Heart left ventricle (tissue), 16 donors: Measurements from ENCODE around the gene CHRDL2. TPM values are rescaled to one million over a fixed set of nuclear protein-coding genes. Genes with fewer than 3 reads are reported as not detected.
"Not testable (repeated sequence)": the region's sequence is repeated elsewhere in the genome, so short reads cannot be mapped to it uniquely, and the experiment has no call there.

Experiments
- ATAC-seq, 4 donors: fragments of 200-7000 bp; cut with Tn5 transposase; one replicate each; pipeline ENCODE4 v1.9.1; 2020 to 2022; ENCODE audit warnings: moderate library complexity in 4 of 4, mild to moderate bottlenecking in 3 of 4, moderate number of reproducible peaks in 1 of 4
- DNase-seq, 5 donors: peaks; one replicate each; pipeline ENCODE4 v3.0.0-alpha.2; 2020
- H3K27ac ChIP-seq, 12 donors: fragments of 200-600 bp; sonication (generic) in 4 of 12; one replicate each; pipeline versions ENCODE4 v1.5.0 to v1.8.0; 2016 to 2022; ENCODE audit warnings: mild to moderate bottlenecking in 2 of 12
- H3K27me3 ChIP-seq, 9 donors: fragments of 200-600 bp; sonication (generic) in 2 of 9; one replicate each; pipeline versions ENCODE4 v1.5.1 to v1.8.0; 2016 to 2022; ENCODE audit warnings: mild to moderate bottlenecking in 3 of 9
- H3K36me3 ChIP-seq, 9 donors: fragments of 200-600 bp; sonication (generic) in 2 of 9; one replicate each; pipeline versions ENCODE4 v1.5.0 to v1.8.0; 2018 to 2022; ENCODE audit warnings: mild to moderate bottlenecking in 2 of 9
- H3K4me1 ChIP-seq, 12 donors: fragments of 200-600 bp; sonication (generic) in 4 of 12; one replicate each; pipeline versions ENCODE4 v1.5.0 to v1.8.0; 2016 to 2022; ENCODE audit warnings: mild to moderate bottlenecking in 3 of 12
- H3K4me3 ChIP-seq, 12 donors: fragments of 200-600 bp; sonication (generic) in 4 of 12; one replicate each; pipeline versions ENCODE4 v1.5.0 to v1.8.0; 2017 to 2022; ENCODE audit warnings: mild to moderate bottlenecking in 9 of 12, moderate library complexity in 4 of 12
- H3K9me3 ChIP-seq, 12 donors: fragments of 200-600 bp; sonication (generic) in 4 of 12; one replicate each; pipeline versions ENCODE4 v1.5.0 to v1.8.0; 2016 to 2022; ENCODE audit warnings: mild to moderate bottlenecking in 1 of 12
- CTCF ChIP-seq, 12 donors: fragments of 200-600 bp; sonication (generic) in 4 of 12; IDR thresholded peaks; one replicate each; pipeline versions ENCODE4 v1.5.0 to v1.8.0; 2018 to 2022; ENCODE audit warnings: antibody characterized with exemption in 12 of 12, mild to moderate bottlenecking in 5 of 12
- POLR2A ChIP-seq, 2 donors: fragments of 450-650 bp; IDR thresholded peaks; one replicate each; pipeline ENCODE4 v1.6.1; 2017; ENCODE audit warnings: antibody characterized with exemption in 2 of 2, mild to moderate bottlenecking in 2 of 2, moderate library complexity in 2 of 2
- WGBS, 4 donors: extraction: QIAGEN DNeasy Blood & Tissue Kit in 2 of 4; methylation state at CpG; one replicate each; pipeline versions ENCODE4 v1.1.5 to v1.1.7; 2013 to 2018; 5-methylcytosine and 5-hydroxymethylcytosine counted together
- intact Hi-C, 10 donors: fragments of 100-400 bp; cut with DNase I; formaldehyde crosslinking; loops; one replicate each; pipeline versions ENCODE4 v1.11.1 to v1.14.2; 2022
- polyA plus RNA-seq, 2 donors: library from polyadenylated mRNA; stranded (reverse); fragments of 200-250 nt; gene quantifications; one replicate each; pipeline ENCODE4 v1.2.3, GENCODE V29; 2013
- total RNA-seq, 9 donors: library from RNA; depleted of rRNA in 2 of 9; stranded (reverse); fragments of >200 nt in 2 of 9; fragmentation: NEBNext Ultra II Directional in 3 of 9; extraction: Animal tissue kit (Norgen Biotek cat#: 25700) in 3 of 9; gene quantifications; one replicate each; pipeline versions ENCODE4 v1.1.0 to v1.2.4, GENCODE V29; 2016 to 2023
- donor health status: ischemic (EF 13 %, LVEDD 7.1; RV severe dilation, severe dysfunction).
- donor health status: healthy with polysubstance abuse.
- donor health status: DM: no; HTN: yes; CAD: no.
- donor health status: DM: no; HTN: no; CAD: no.
- donor health status: ischemic (EF 25% LVEDD 6.9; RV normal size, moderate dysfunction).
- donor health status: ischemic (EF 25% LVEDD 5.7; RV mildly dilated, moderate dysfunction).
- donor health status: healthy.
- donor health status: DM: yes; HTN: yes; CAD: no.
- donor health status: ischemic (EF 35%, LVEDD 5.7; RV mildly dilated, moderate dysfunction).
- donor health status: nonischemic (EF 11% LVEDD 7.7; RV severe dilation, severe dysfunction).
- donor health status: DM: yes; HTN: yes; CAD: no.
- donor health status: PGD.
- donor health status: ischemic (EF 29% LVEDD 5.4; RV normal size, mild dysfunction).
- donor health status: nonischemic (EF 23%, LVEDD 6.1; RV moderate dilation, normal function).

Gene CHRDL2
- total and polyA plus RNA-seq, 11 donors = 1.5 to 13.4 (median 3.4) TPM

GRCh38 chr11:74756571-74756970, 25.3 kb upstream of the CHRDL2 start:
- Histone ChIP-seq H3K36me3 (no peaks in the 10 kb centered on the region), H3K4me3 (no peak overlapping the region), H3K27me3 (no peaks in the 10 kb centered on the region), H3K27ac (no peak overlapping the region), H3K4me1 (peaks cover 0 to 51% (median 23%) of the 10 kb centered on the region in 12 donors), H3K9me3 (no peaks in the 10 kb centered on the region)
- ATAC-seq (no peak), DNase-seq (no peak)
- TF ChIP-seq POLR2A (IDR thresholded peaks at IDR 0.05) (no peak), CTCF (IDR thresholded peaks at IDR 0.05) (no peak)
- intact Hi-C loops = no loop called here
- 89 to 98% (median 93%) methylated on average over 1 of the region's 1 CpG for WGBS, 4 donors

- intact Hi-C loops = no loop called here
- WGBS, 4 donors = 45 to 61% (median 54%) methylated on average over 1 of the region's 1 CpG
- TF ChIP-seq CTCF (IDR thresholded peaks at IDR 0.05) (no peak), POLR2A (IDR thresholded peaks at IDR 0.05) (no peak)
- Histone ChIP-seq H3K4me3 (no peak overlapping the region), H3K4me1 (peaks cover 2 to 61% (median 23%) of the 10 kb centered on the region in 12 donors), H3K27me3 (no peaks in the 10 kb centered on the region), H3K27ac (peak overlapping the region in 1 of 12 donors; percentile 68), H3K36me3 (no peaks in the 10 kb centered on the region), H3K9me3 (no peaks in the 10 kb centered on the region)
- DNase-seq (no peak), ATAC-seq (peak in 2 of 4 donors; percentile 20 to 51)
Observed at GRCh38 chr11:74755395-74755995, 24.3 kb upstream of the CHRDL2 start.

DNA sequence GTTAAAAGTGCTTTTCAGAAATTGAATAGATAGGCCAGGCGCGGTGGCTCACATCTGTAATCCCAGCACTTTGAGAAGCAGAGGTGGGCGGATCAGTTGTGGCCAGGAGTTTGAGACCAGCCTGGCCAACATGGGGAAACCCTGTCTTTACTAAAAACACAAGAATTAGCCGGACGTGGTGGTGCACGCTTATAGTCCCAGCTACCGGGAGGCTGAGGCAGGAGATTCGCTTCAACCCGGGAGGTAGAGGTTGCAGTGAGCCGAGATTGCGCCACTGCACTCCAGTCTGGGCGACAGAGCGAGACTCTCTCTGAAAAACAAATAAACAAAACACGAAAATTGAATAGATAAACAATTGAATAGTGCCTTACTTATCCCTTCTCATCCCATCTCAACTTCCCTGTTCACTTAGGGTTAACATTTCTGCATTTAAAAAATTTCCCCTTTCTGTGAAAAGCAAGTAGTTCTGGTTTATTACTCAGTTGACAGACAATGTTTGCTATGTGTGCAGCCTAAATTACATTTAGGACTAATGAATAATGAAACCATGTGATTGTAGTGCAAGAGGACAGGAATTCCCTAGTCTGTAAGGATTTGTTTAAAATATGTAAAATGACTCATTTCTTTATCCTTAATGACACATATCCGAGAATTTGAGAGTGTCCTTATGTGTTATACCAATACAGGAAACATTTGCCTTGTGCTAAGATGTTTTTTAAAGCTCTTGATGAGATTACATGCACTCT, 23.5 kb upstream of the CHRDL2 start:
- Histone ChIP-seq H3K4me1 (peaks cover 8 to 69% (median 29%) of the 10 kb centered on the region in 12 donors), H3K4me3 (no peak overlapping the region), H3K36me3 (no peaks in the 10 kb centered on the region), H3K27me3 (no peaks in the 10 kb centered on the region), H3K9me3 (no peaks in the 10 kb centered on the region), H3K27ac (peak overlapping the region in 2 of 12 donors; percentile 43 to 68)
- TF ChIP-seq POLR2A (IDR thresholded peaks at IDR 0.05) (no peak), CTCF (IDR thresholded peaks at IDR 0.05) (no peak)
- no peak for DNase-seq
- peak in 1 of 4 donors; percentile 65 for ATAC-seq
- intact Hi-C loops = loop anchor here in 1 of 10 donors (5.0 kb wide), 1 partner anchor 68 kb away; no protein-coding TSS in a partner anchor
- WGBS, 4 donors = 81 to 88% (median 83%) methylated on average over 15 of the region's 15 CpGs

GRCh38 chr11:74751303-74751702, 20.1 kb upstream of the CHRDL2 start:
- Histone ChIP-seq H3K9me3 (no peaks in the 10 kb centered on the region), H3K27me3 (no peaks in the 10 kb centered on the region), H3K36me3 (no peaks in the 10 kb centered on the region), H3K27ac (no peak overlapping the region), H3K4me3 (no peak overlapping the region), H3K4me1 (peaks cover 8 to 78% (median 42%) of the 10 kb centered on the region in 12 donors)
- DNase-seq (no peak), ATAC-seq (no peak)
- WGBS, 4 donors = 87 to 93% (median 88%) methylated on average over 2 of the region's 2 CpGs
- intact Hi-C loops = loop anchor here in 1 of 10 donors (5.0 kb wide), 1 partner anchor 71 kb away; no protein-coding TSS in a partner anchor
- no peak for TF ChIP-seq POLR2A (IDR thresholded peaks at IDR 0.05)
- TF ChIP-seq CTCF (IDR thresholded peaks at IDR 0.05) = no peak

DNA sequence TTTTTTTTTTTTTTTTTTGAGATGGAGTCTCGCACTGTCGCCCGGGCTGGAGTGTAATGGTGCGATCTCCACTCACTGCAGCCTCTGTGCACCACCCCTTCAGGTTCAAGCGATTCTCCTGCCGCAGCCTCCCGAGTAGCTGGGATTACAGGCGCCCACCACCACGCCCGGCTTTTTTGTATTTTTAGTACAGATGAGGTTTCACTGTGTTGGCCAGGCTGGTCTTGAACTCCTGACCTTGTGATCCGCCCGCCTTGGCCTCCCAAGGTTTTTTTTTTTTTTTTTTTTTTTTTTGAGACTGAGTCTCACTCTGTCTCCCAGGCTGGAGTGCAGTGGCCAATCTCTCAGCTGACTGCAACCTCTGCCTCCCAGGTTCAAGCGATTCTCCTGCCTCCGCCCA, 19.4 kb upstream of the CHRDL2 start:
- ATAC-seq, H3K36me3 ChIP-seq, DNase-seq, H3K9me3 ChIP-seq, H3K27me3 ChIP-seq, H3K27ac ChIP-seq: not testable (repeated sequence)
- intact Hi-C loops = loop anchor here in 1 of 10 donors (5.0 kb wide), 1 partner anchor 72 kb away; no protein-coding TSS in a partner anchor
- Histone ChIP-seq H3K4me3 (peak overlapping the region in 2 of 12 donors; percentile 88 to 93), H3K4me1 (peaks cover 8 to 71% (median 40%) of the 10 kb centered on the region in 12 donors)
- WGBS, 4 donors = 92 to 97% (median 96%) methylated on average over 14 of the region's 14 CpGs
